HG02840 (cell line): ENCODE measurements around the gene SIGLEC12.
"Not testable (repeated sequence)": the region's sequence is repeated elsewhere in the genome, so short reads cannot be mapped to it uniquely, and the experiment has no call there.

Experiments used
- ATAC-seq: cut with Tn5 transposase; IDR thresholded peaks from one replicate; pipeline ENCODE4 v1.9.1; 2021; ENCODE audit warnings: mild to moderate bottlenecking, moderate library complexity, moderate number of reproducible peaks; ENCODE audit not compliant: unreplicated experiment, low FRiP score

Gene SIGLEC12

GRCh38 chr19:51524666-51525264 lies 23.2 kb upstream of the SIGLEC12 start:
- no peak for ATAC-seq

DNA sequence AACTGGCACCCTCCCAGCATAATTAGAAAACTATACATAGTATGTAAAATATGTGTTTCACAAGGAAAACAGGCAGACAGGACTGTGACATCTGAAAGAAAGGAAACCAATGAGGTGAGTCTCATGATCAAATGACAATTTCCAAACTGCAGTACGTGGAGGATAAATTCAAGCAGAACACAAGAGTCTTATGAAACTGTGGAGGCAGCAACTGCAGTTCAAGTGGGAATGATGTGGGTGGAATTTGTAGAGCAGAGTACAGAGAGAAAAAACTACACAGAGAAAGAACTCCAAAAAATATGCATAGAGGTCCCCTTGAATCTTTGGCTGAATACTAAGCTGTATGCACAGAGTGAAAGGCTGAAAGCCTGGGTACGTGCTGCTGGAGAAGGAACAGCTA lies 20.2 kb upstream of the SIGLEC12 start:
- no peak for ATAC-seq

GRCh38 chr19:51521357-51521756 lies 19.8 kb upstream of the SIGLEC12 start:
- ATAC-seq: no peak

GRCh38 chr19:51520728-51521127 lies 19.1 kb upstream of the SIGLEC12 start:
- ATAC-seq: no peak

- no peak for ATAC-seq
Observed at GRCh38 chr19:51514866-51515481, 13.4 kb upstream of the SIGLEC12 start.

DNA sequence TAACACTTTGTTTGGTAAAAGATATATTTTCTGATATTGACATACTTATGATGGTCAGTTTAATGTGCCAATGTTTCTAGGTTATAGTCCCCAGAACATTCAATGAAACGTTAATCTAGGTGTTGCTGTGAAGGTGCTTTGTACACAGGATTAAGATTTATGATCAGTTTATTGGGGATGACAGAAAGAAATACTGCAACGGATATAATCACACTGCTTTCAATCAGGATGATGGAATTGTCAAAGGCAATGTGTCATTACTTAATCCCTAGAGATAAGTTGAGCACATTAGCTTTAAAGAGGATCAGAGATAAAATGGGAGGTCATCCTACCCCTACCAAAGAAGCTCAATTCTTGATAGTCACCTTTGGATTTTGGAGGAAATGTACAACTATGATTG lies 12.4 kb upstream of the SIGLEC12 start:
- ATAC-seq: no peak

DNA sequence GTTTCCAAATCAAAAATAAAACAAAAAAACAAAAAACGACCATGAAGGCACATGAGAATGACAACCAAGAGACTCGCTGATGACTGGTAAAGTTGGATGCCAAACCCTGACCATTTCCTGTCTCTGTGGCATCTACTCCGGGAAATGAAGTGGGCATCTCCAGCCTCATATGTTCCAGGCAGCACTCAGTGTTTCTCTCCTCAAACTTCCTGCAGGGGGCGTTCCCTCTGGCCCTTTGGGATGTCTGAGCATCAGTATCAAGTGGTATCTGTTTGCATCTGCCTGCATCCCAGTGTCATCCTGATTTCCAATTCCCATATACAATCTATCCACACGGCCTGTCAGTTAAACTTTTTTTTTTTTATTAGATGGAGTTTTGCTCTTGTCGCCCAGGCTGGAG lies 9.8 kb upstream of the SIGLEC12 start:
- no peak for ATAC-seq

GRCh38 chr19:51509823-51510660 lies 8.4 kb upstream of the SIGLEC12 start:
- ATAC-seq: no peak

- ATAC-seq: no peak
Observed at GRCh38 chr19:51508059-51508733, 6.6 kb upstream of the SIGLEC12 start.

DNA sequence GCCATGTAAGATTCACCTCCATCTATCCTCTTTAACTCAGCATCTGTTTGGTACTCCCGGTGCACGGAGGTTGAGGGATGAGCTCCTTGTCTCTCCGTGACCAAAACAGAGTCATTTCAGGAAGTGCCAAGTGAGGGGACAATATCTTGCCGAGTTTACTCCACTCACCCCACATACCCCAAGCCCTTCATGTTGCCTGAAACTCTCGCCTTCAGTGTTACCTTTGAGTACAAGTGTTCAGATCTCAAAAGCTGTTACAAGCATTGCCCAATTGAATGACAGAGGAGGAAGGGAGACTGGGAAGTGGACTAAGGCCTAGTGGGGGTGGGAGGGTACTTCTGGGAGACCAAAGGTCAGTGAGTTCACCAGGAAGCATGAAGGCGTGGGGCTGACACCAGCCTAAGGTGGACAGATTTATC lies 6.0 kb upstream of the SIGLEC12 start:
- no peak for ATAC-seq

DNA sequence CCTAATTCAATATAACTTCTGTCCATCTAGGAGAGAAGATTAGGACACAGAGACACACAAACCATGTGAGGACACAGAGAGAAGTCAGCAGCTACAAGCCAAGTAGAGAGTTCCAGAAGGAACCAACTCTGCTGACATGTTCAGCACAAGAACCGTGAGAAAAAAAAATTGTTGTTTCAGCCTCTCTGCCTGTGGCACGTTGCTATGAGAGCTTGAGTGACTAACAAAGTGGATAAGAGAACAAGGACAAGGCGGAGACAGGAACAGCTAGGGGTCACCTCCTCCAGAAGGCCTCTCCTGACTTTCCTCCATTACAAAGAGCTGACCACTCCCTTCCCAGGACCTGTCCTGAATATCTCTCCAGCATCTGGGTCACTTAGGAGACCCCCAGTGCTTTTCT lies 5.6 kb upstream of the SIGLEC12 start:
- no peak for ATAC-seq

GRCh38 chr19:51505904-51506303 lies 4.3 kb upstream of the SIGLEC12 start:
- ATAC-seq: no peak

GRCh38 chr19:51503896-51504295 lies 2.3 kb upstream of the SIGLEC12 start:
- no peak for ATAC-seq

GRCh38 chr19:51503286-51503817 lies 1.8 kb upstream of the SIGLEC12 start:
- ATAC-seq: no peak

GRCh38 chr19:51500931-51501330 lies 669 bp downstream of the SIGLEC12 start:
- ATAC-seq: not testable (repeated sequence)

DNA sequence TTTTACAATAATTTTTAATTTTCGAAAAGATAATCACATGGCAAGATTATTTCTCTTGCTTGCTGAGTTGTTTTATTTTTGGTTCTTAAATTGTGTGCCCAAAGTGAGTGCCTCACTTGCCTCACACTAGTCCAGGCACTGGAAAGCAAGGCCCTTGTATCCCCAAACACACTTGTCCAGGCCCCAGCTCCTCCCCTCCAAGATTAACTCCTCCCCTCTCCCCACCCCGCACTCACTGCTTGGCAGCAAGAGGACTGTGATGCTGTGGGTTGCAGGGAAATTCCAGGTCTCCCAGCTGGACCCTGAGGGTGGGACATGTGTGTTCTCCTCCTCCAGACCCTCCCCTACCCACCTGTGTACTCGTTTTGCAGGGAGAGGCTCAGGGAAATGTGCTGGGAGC lies 3.9 kb downstream of the SIGLEC12 start:
- ATAC-seq: no peak

DNA sequence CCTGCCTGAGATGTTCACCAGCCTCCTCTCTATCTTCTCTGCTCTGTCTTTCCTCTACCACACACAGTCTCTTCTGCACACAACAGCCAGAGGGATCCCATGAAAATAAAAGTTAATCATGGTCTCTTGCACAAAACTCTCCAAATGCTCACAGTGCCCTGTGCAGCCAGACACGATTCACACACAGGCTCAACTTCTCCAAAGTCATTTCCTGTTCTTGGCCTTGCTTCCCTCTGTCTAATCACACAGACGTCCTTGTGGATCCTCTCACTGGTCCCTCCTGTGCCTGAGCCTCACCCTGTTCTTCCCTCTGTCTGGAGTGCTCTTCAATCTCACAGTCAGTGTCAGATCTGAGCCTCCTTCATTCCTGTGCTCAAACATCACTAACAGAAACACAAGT lies 7.8 kb downstream of the SIGLEC12 start:
- ATAC-seq: no peak

- ATAC-seq: no peak
Observed at GRCh38 chr19:51491586-51491985, 10.0 kb downstream of the SIGLEC12 start.

- ATAC-seq: no peak
Observed at GRCh38 chr19:51490676-51491075, 10.9 kb downstream of the SIGLEC12 start.

GRCh38 chr19:51489113-51489512 lies 12.5 kb downstream of the SIGLEC12 start:
- no peak for ATAC-seq

GRCh38 chr19:51488491-51488890 lies 13.1 kb downstream of the SIGLEC12 start:
- ATAC-seq: no peak
